ENCODE results near the gene LACTBL1.
"Not testable (repeated sequence)": the region's sequence is repeated elsewhere in the genome, so short reads cannot be mapped to it uniquely, and the experiment has no call there.

The LACTBL1 gene

GRCh38 chr1:22951796-22952195 is 20.9 kb downstream of the LACTBL1 start:
- intact Hi-C loops (cut with DNase I), result no loop called here
- DNase-seq, result no peak

- DNase-seq, result no peak
- intact Hi-C loops (cut with DNase I), result no loop called here
These were observed 22.8 kb downstream of the LACTBL1 start for GRCh38 chr1:22949822-22950331.

GRCh38 chr1:22945171-22945570 is 27.5 kb downstream of the LACTBL1 start:
- intact Hi-C loops (cut with DNase I), result not testable (repeated sequence)
- DNase-seq, result peak in 1 of 10 donors; percentile 20

GRCh38 chr1:22944346-22945055 is 28.2 kb downstream of the LACTBL1 start:
- peak in 1 of 10 donors; percentile 1 for DNase-seq
- intact Hi-C loops (cut with DNase I), result no loop called here

- DNase-seq, result no peak
- intact Hi-C loops (cut with DNase I), result no loop called here
These were observed 31.4 kb downstream of the LACTBL1 start for GRCh38 chr1:22941257-22941656.

GRCh38 chr1:22936681-22937080 is 36.0 kb downstream of the LACTBL1 start:
- DNase-seq, result peak in 2 of 10 donors; percentile 36 to 60
- intact Hi-C loops (cut with DNase I), result no loop called here

GRCh38 chr1:22935433-22935832 is 37.2 kb downstream of the LACTBL1 start:
- intact Hi-C loops (cut with DNase I), result no loop called here
- DNase-seq, result no peak

GRCh38 chr1:22932803-22933470 is 39.7 kb downstream of the LACTBL1 start:
- intact Hi-C loops (cut with DNase I), result no loop called here
- DNase-seq, result peak in 2 of 10 donors; percentile 24 to 44

GRCh38 chr1:22930240-22930912 is 42.3 kb downstream of the LACTBL1 start:
- intact Hi-C loops (cut with DNase I), result loop anchor here (1.0 kb wide), 1 partner anchor 256 kb away; no protein-coding TSS in a partner anchor
- DNase-seq, result peak in 9 of 10 donors; percentile 36 to 89 (median 61)

- intact Hi-C loops (cut with DNase I), result no loop called here
- DNase-seq, result peak in 3 of 10 donors; percentile 59 to 85 (median 72)
These were observed 47.6 kb downstream of the LACTBL1 start for GRCh38 chr1:22925111-22925510.

GRCh38 chr1:22922640-22923039 is 50.0 kb downstream of the LACTBL1 start:
- intact Hi-C loops (cut with DNase I), result no loop called here
- DNase-seq, result peak in 1 of 10 donors; percentile 16

GRCh38 chr1:22921452-22922126 is 51.1 kb downstream of the LACTBL1 start:
- DNase-seq, result peak in 3 of 10 donors; percentile 14 to 32 (median 26)
- intact Hi-C loops (cut with DNase I), result no loop called here

- intact Hi-C loops (cut with DNase I), result no loop called here
- peak in 3 of 10 donors; percentile 35 to 39 (median 38) for DNase-seq
These were observed 51.8 kb downstream of the LACTBL1 start for GRCh38 chr1:22920734-22921451.

- intact Hi-C loops (cut with DNase I), result no loop called here
- DNase-seq, result peak in 3 of 10 donors; percentile 26 to 55 (median 41)
These were observed 52.5 kb downstream of the LACTBL1 start for GRCh38 chr1:22920026-22920733.

- intact Hi-C loops (cut with DNase I), result no loop called here
- peak in 2 of 10 donors; percentile 8 to 36 for DNase-seq
These were observed 53.2 kb downstream of the LACTBL1 start for GRCh38 chr1:22919341-22920025.

- DNase-seq, result peak in 3 of 10 donors; percentile 29 to 40 (median 32)
- intact Hi-C loops (cut with DNase I), result no loop called here
These were observed 54.0 kb downstream of the LACTBL1 start for GRCh38 chr1:22918644-22919043.

- intact Hi-C loops (cut with DNase I), result no loop called here
These were observed 54.7 kb downstream of the LACTBL1 start for GRCh38 chr1:22917989-22918388.

GRCh38 chr1:22916471-22916820 is 56.2 kb downstream of the LACTBL1 start:
- DNase-seq, result peak; percentile 35 to 96 (median 76)
- intact Hi-C loops (cut with DNase I), result no loop called here

More at GRCh38 chr1:22917989-22918388, 54.7 kb downstream of the LACTBL1 start:
- peak in 2 of 10 donors; percentile 36 to 64 for DNase-seq
